Stimulated activated naive CD8-positive, alpha-beta T cell treated with anti-CD3 and anti-CD28 coated beads, Interleukin-15, Interleukin-2, amounts not matched to agents 100 U/mL and 50 U/mL, for 24 hours (primary cell): ENCODE measurements around the gene IQGAP3.

ENCODE experiments used
- ATAC-seq: fragments of 150-1000 bp; cut with Tn5 transposase; one replicate; pipeline ENCODE4 v1.10.0; 2021
- DNase-seq: peaks from one replicate; pipeline ENCODE4 v3.0.0; 2021

Gene IQGAP3

DNA sequence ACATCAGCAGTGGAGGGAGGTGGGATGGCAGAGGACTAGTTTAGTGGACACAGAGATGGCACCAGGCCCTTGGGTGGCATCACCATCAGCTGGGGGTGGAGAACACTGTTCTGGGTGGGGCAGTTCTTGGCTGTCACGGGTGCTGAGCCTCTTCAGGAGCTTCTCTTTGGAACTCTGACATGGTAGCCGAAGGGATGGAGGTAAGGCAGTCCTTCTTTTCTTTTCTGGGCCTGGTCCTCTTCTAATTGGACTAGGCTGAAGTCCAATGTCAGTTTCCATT, 63.5 kb downstream of the IQGAP3 start:
- ATAC-seq = no peak
- DNase-seq = no peak

DNA sequence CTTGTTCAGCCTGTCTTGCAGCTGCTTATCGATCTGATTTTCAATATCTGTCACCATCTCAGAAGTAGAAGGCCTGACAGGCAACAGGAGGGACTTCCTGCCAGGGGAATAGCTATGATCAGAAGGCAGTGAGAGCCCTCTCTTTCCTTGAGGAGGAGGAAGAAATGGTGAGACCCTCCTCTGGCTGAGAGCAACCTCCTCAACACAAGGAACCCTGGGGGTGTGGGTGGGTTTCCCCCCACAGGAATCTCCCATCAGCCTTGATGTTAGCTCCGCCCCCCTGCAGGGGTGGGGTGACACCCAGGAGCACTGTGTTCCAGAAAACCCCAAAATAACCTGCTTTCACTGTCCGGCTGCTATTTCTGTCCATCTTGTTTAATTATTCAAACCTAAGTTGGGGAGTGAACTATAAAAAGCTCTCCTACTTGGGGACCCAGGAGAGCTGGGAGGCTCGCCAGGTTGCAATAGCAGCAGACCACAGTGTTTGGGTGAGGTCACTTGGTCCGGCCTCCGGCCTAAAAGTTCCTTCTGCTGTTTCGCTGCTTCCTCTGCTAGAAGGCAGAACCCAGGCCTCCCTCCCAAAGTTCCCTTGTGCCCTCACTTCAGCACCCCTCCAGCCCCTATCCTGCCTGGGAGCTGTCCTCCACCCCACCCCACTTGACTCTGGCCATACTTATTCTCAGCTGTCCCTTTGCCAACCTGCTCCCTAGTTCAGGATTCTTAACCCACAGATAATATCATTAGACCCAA, 64.0 kb downstream of the IQGAP3 start:
- no peak for DNase-seq
- no peak for ATAC-seq

DNA sequence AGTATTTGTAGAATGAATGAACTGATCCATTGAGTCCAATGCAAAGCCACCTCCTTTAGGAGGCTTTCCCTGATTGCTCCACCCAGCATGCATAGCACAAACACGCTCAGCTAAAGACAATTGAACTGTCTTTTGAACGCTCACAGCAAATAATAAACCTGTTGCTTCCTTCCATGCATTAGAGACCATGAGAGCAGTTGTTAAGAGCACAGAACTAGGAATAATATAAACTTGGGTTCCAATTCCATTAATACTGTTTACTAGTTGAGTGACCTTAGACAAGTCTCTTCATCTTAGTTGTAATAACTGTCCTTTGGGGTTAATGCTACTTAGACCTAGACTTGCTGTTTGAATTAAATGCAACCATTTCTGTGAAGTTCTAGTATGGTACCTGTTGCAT, 65.9 kb downstream of the IQGAP3 start:
- DNase-seq (no peak), ATAC-seq (no peak)

DNA sequence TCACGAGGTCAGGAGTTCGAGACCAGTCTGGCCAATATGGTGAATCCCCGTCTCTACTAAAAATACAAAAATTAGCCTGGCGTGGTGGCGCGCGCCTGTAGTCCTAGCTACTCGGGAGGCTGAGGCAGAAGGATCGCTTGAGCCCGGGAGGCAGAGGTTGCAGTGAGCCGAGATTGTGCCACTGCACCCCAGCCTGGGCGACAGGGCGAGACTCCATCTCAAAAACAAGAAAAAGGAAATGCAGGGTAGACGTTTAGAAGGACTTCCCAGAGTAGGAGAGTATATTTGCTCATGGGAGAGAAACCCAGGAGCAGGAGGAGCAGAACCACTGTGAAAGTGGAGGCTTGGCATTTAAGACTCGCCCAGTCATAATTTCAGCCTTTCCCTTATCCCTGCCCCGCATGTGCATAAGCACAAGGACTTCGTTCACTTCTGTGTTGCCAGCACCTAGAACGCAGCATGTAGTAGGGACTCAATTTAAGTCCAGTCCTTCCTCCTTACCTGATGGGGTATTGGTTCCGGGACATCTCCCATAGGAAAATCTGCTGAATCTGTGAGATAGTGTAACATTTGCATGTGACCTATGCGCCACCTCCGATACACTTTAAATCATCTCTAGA, 66.6 kb downstream of the IQGAP3 start:
- no peak for ATAC-seq
- DNase-seq = no peak

DNA sequence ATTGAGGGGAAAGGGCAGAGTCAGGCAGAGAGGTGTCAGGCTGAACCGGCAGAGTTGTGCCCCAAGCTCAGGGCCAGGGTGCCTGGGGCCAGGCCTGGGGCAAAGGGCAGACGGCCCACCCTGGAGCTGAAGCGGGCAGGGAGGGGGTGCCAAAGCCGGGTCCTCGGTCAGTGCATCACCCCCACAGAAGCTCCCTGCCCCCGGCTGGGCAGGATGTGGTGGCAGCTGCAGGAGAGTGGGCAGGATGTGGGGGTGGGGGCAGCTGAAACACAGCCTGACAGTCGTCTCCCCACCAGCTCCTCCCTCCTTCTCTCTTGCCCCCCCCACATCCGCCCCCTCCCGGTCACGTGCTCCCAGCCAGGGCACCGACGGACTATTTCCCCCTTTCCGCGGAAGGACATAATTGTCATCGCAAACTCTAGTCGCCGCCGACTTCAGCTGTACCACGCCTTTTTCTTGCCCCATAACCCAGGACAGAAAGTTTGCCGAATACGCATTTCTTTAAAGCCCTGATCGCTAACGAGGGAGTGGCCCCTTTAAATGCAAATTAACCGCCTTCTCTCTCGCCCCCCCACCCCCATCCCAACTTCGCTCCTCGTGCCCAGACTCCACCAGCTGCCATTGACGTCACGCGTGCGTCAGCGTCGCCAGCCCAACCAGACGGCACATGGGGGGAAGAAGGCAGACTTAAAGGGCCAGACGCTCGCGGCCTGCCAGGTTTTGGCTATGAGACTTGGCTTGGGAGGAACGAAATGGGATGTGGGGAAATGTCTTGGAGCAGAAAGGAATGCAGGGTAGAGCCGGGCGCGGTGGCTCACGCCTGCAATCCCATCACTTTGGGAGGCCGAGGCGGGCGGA, 67.3 kb downstream of the IQGAP3 start:
- ATAC-seq (peak; percentile 40), DNase-seq (peak; percentile 98)

DNA sequence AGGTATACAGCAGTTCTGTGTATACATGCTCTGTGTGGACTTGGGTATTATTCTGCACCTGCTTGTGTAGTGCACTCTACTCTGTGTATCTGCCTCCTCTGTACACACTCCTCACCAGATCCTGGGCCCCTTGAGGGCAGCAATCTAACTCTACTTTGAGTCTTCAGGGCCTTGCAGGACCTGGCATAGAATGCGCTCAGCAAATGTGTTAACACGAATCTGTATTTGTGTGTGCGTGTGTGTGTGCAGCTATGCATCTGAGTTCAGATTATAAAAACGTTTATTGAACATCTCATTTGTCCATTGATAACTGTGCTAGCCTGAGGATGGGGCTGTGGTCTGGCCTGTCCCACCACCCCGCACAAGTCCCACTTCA, 67.9 kb downstream of the IQGAP3 start:
- no peak for DNase-seq
- no peak for ATAC-seq

DNA sequence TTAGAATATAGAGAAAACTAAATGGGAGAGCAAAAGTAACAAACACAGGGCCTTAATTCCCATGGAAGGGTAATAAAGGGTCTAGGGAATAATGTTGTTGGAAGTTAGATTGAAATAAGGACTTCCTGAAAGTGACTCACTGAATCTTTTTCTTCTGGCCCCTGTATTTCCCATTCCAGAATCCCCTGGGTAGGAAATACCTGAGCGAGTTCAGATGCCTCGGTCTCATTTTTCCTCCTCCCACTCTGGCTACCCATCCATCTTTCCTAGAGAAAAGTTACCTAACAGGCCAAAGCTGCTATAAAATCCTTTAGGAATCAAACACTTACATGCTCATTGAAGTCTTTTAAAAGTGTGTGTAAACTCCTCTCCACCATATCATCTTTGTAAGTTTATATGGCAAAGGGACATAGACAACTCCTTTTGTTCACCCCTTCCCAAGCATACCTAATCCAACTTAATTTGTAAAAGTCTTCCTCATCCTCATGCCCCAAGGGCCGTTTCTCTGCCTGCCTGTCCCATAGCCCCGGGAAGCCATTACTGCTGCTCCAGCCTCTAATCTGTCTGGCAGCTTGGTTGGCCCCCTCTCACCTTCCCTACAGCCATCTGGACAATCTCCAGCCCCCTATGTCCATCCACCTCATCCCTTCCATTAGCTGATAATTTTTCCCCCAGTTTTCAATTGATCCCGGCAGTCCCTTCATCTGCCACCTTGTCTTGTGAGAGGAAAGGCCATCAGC, 68.5 kb downstream of the IQGAP3 start:
- no peak for ATAC-seq
- DNase-seq = no peak

DNA sequence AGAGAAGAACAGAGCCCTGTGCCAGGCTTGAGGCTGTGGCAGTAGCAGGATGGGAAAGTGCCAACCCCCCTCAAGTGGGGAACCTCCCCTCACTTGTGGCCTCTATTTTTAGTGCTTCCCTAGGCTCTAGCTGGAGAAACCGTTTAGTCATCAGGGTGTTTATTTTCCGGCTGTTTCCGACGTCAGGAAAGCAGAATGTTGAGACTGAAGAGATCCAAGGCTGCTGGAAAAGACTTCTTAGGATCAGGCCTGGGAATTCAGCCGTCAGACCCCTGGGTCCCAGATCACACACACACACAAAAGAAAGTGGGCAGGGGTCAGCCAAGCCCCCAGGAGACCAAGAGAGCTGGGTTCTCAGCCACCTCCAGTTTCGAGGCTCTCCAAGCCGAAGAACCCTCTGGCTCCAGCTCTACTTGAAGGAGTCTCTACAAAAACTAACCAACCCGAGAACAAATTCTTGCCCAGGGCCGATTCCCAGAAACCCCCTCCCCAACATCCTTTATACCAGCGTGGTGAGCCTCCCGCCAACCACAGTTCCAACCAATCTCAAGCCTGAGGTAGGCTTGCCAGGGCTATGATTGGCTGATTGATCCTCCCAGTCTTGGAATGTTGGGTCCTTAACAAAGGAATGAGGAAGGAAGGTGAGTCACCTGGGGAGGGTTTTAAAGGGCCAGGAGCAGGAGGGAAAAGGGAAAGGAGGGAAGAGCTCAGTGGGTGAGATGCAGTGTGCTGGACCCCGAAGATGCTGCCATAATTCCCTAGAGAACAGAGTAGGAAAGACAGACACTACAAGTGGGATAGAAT, 69.3 kb downstream of the IQGAP3 start:
- DNase-seq (no peak), ATAC-seq (no peak)

DNA sequence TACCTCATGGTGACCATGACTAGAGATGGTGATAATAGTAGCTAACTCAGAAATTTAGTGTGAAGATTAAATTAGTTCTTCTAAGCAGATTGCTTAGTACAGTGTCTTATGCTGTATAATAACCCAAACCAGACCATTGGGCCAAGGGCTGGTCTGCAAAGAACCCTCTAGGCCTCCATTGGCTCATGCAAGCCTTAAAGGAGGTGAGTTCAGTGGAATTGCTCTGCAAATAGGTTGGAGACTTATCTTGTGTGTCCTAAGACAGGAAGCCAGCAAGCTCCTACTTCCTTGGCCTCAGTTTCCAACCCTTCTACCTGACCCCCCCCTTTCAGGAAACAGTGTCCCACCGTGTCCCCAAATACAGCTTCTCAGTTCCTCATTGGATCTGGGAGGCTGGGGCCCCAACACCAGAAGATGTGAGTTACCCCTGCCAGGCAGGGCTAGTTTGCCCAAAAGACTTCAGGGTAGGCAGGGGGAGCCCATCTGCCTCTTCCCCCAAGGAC, 69.9 kb downstream of the IQGAP3 start:
- ATAC-seq = no peak
- DNase-seq = no peak

DNA sequence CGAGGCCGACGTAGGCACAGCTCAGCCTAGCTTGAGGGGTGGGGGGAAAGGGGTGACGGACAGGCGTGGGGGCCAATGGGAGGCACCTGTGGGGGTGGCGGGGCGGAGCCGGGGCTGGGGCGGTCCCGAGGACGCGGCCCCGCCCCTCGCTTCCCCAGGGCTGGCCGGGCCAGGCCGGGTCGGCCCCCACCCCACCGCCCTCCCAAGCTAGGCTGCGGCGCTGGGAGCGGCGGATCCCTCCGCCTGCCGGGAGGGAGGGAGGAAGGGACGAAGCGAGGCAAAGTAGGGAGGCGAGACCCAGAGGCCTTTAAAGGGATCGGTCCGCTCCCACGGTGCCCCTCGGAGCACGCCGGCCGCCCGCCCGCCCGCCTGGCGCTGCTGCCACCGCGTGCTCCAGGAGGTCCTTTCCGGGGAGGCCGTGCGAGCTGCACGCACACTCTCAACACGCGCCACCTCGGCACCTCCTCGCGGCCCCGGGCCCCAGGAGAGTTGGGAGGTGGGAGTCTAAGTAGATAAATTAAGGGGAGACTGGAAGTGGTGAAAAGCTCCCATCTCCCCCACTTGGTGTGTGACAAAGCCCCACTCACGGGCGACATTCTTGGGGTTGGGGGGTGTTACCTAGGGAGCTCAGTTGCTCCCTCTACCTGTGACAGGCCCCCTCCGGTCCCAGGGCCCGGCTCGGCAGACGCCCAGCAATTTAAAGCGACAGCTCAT, 71.4 kb downstream of the IQGAP3 start:
- ATAC-seq (peak; percentile 78), DNase-seq (peak; percentile 97)

DNA sequence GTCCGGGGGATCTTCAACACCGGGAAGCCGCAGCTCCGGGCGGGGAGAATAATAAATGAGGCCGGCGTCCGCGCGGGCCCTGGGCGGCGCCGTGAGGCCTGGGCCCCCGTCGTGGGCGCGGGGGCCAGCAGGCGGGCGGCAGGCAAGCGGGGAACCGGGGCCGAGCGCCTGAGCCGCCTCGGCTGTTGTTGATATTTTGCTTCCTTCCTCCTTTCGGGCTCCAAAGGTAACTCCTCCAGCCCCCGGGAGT, 71.9 kb downstream of the IQGAP3 start, which contains the start of gene MEF2D:
Gene MEF2D, minus strand, starts transcription at position 233 of the 250 bp plus-strand sequence. CDS start 17,483 bp downstream, outside the sequence.
- no peak for ATAC-seq

DNA sequence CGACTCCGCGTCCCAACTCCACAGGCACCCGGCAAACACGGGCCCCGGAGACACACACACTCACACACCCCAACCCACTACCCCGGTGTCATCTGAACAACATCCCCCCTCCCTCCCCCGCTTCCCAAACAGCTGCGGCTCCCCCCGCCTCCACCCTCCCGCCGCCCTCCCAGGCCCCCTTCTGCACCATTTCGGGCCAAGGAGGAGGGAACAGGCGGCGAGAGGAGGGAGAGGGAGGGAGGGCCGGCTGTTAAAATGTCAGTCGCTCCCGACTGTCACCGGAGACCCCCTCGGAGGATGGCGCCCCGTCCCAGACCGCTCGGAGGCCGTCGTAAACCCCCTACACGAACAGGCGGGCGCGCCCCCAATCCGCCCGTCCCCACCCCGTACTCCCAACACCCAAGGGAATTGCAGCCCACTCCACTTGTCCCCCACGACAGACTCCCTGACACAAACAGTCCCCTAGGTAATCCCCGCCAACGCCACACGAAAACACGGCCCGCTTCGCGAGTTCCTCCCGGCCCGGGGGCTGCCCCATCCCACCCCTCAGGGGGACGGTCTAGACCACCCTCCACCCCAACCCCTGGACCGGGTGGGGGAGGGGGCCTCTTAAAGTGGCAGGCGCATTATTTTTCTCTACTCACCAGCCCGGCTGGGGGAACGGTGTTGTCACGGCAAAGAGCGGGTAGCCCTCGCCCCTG, 72.4 kb downstream of the IQGAP3 start:
- no peak for ATAC-seq
- peak; percentile 65 for DNase-seq

More for the DNA sequence above, 71.9 kb downstream of the IQGAP3 start, which contains the start of gene MEF2D:
- DNase-seq = no peak

DNA sequence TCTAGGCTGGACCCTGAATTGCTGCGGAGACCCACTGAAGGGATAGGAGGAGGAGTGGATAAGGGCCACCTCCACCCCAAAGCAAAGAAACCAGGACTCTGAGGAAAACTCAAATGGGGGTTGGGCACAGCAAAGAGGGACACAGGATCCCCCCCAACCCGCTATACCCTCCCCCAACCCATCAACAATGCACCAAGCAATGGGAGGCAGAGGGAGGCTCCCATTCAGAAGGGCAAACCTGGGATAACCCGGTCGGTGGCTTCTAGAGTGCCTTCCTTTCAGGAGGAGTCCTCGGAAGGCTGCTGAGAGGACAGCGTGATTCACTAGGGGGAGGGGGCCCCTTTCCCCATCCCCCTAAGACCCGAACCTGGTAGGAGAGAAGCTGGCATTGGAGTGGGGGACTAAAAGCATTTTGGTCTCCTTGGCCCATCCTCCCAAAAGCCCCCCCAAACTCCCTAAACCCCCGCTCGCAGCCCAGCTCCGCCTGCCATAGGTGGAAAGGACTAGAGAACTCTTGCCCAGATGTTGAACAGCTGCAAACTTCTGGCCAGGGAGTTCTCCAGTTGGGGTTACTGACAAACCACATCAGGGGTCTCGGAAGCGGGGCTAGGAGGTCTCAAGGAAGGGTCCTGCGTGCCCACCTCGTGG, 73.0 kb downstream of the IQGAP3 start:
- ATAC-seq = no peak
- no peak for DNase-seq

DNA sequence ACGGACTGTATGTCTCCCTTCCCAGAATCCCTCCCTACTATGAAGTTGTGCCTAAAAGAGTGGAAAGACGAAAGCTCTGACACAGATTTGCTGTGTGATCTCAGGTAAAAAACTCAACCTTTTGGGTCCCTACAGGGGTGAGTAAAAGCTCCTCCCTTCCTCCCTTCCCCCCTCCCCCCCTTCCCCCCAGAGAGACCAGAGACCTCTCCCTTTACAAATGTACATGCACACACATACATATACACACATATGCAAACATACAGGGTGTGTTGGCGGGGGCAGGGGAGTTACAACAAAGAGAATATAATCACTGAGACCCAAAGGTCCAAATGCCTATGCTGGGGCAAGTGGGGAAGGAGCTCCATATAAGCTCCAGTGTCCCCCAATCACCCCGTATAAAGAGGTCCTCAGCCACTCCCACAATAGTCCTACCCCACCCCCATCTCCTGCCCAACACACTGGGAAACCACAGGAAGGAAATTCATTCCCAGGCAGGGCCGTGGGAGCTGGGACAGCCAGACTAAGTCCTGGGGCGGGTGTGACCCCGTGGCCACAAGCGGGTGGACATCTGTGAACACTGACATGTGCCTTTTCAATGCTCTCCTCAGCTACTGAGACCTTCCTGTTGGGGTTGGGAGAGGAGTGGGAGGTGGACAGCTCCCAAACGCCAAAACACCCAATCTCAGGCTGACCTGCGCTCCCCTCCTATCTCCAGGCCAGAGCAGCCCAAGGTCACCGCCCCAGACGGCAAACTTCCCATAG, 73.8 kb downstream of the IQGAP3 start:
- no peak for ATAC-seq
- DNase-seq = no peak

DNA sequence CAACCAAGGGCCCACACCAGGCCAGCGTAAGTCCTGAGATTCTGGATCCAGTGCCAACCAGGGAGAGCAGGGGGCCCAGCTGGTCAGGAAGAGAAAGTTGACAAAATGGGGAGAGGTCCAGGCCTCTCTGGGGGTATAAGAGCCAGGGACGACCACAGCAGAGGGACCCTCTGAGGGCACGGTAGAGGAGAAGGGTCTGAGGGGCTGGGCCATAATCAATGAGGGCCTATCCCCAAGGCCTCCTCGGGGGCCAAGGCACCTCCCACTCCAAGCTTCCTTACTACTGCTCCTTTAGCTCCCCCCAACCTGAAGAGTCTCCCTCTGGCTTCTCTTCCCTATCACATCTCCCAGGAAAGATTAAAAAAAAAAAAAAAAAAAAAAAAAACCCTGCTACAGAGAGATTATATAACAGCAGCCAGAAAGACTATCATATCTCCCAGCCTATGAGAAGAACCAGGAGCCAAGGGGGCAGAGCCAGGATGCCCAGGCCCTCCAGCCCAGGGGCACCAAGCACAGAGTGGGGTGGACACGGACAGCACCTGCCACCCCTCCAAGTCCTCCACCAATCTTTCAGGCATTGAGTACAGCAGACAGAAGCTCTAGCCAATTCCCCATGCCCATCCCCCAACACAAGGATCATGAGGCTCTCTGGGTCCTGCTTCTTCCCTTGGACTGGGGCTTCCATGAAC, 74.5 kb downstream of the IQGAP3 start:
- no peak for DNase-seq
- ATAC-seq = no peak

DNA sequence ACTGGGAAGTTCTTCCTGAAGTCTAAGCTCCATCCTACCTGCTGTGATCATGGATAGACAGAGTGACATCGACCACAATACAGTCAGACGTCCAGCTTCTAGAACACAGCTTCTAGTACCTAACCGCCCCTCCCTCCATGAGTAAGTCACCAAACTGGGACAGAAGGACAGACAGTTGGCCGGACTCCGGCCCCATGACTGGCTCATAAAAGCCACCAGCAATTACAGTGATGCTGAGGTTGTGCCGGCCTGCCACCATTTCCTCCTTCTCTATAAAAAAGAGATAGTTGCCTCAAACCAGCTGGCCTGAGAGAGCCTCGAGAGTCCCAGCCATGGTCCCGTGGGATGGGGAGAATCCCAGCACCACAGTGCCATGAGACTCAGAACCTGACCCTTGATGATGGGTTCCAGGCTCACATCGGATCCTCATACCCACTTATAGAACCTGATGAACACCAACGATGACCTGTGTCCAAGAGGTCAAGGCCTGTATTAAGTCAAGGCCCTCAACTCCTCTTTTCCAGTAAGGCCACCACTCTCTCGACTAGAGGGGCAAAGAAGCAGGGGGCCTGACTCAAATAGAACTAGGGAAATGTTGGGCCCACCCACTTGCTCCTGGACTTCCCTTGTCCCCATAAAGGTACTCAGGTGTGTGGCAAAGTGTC, 75.2 kb downstream of the IQGAP3 start:
- ATAC-seq (no peak), DNase-seq (no peak)

DNA sequence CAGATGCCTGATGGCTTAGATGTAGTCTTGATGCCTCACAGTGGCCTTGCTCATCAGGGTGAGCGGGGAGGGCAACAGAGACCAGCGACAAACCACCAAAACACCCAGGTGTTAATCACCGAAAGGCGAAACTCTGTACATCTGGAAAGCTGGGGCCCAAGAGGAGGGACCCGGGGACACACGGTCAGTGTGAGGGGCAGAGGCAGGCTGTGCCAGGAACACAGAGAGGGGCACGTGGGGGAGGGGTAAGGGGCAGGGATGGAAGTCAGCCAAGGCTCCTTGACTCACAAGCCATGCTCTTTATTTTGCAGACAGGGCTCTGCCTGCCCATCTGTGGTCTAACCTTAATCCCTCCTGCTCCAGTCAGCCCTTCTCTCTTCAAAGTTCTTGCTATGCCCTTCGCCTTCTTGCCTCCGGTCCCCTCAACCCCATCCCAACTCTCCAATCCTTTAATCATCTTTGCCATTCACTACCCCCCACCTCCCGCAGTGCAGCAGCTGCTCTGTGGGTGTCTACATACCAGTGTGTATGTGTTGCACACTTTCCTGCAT, 76.1 kb downstream of the IQGAP3 start:
- no peak for DNase-seq
- ATAC-seq = peak; percentile 4
